ENCODE results near the gene NAV3.

GRCh38 chr12:77800501-77800900, 30.2 kb upstream of the NAV3 start:
- no peak for TF ChIP-seq CTCF (IDR thresholded peaks at IDR 0.05)
- TF ChIP-seq POLR2A (IDR thresholded peaks at IDR 0.05) = no peak

Measured in prostate gland (tissue), 2 donors.